ENCODE results near the gene RNPEPL1. TPM values are rescaled to one million over a fixed set of nuclear protein-coding genes. Genes with fewer than 3 reads are reported as not detected.
"Not testable (repeated sequence)": the region's sequence is repeated elsewhere in the genome, so short reads cannot be mapped to it uniquely, and the experiment has no call there.

The RNPEPL1 gene
- total RNA-seq, 1 donor from 2014 or later: 89.5 TPM

GRCh38 chr2:240615820-240616547, 47.7 kb downstream of the RNPEPL1 start:
- intact Hi-C loops (cut with DNase I): no loop called here
- ATAC-seq (ENCODE audit: poor library complexity) (no peak), DNase-seq (peak; percentile 26)

- ATAC-seq (ENCODE audit: poor library complexity); intact Hi-C loops (cut with DNase I): not testable (repeated sequence)
- peak; percentile 17 for DNase-seq
Observed at GRCh38 chr2:240616860-240617666, 48.8 kb downstream of the RNPEPL1 start.

GRCh38 chr2:240618776-240619175, 50.5 kb downstream of the RNPEPL1 start:
- DNase-seq: peak; percentile 3
- intact Hi-C loops (cut with DNase I): no loop called here
- ATAC-seq (ENCODE audit: poor library complexity): no peak

GRCh38 chr2:240619506-240620148, 51.3 kb downstream of the RNPEPL1 start:
- peak; percentile 18 for DNase-seq
- ATAC-seq (ENCODE audit: poor library complexity): no peak
- intact Hi-C loops (cut with DNase I): no loop called here

- ATAC-seq (ENCODE audit: poor library complexity) (no peak), DNase-seq (peak; percentile 29)
- intact Hi-C loops (cut with DNase I): no loop called here
Observed at GRCh38 chr2:240620149-240620731, 52.0 kb downstream of the RNPEPL1 start.

- intact Hi-C loops (cut with DNase I): no loop called here
- no peak for ATAC-seq (ENCODE audit: poor library complexity)
- DNase-seq: no peak
Observed at GRCh38 chr2:240620859-240621258, 52.6 kb downstream of the RNPEPL1 start.

GRCh38 chr2:240622060-240622411, 53.8 kb downstream of the RNPEPL1 start:
- ATAC-seq (ENCODE audit: poor library complexity) (no peak), DNase-seq (peak; percentile 33)
- intact Hi-C loops (cut with DNase I): no loop called here

GRCh38 chr2:240622531-240623235, 54.4 kb downstream of the RNPEPL1 start:
- intact Hi-C loops (cut with DNase I): no loop called here
- DNase-seq: peak; percentile 55
- ATAC-seq (ENCODE audit: poor library complexity): no peak

- intact Hi-C loops (cut with DNase I): no loop called here
- DNase-seq (peak; percentile 17), ATAC-seq (ENCODE audit: poor library complexity) (no peak)
Observed at GRCh38 chr2:240623531-240624010, 55.3 kb downstream of the RNPEPL1 start.

- intact Hi-C loops (cut with DNase I): no loop called here
- peak; percentile 16 for ATAC-seq (ENCODE audit: poor library complexity)
- DNase-seq: peak; percentile 37
Observed at GRCh38 chr2:240624011-240624949, 56.0 kb downstream of the RNPEPL1 start.

- intact Hi-C loops (cut with DNase I): no loop called here
- ATAC-seq (ENCODE audit: poor library complexity) (peak; percentile 43), DNase-seq (peak; percentile 64)
Observed at GRCh38 chr2:240624950-240625621, 56.8 kb downstream of the RNPEPL1 start, which contains the start of gene GPR35. Gene GPR35 (plus strand): TSS chr2:240625480. CDS start chr2:240629953, 4,473 bp downstream.

GRCh38 chr2:240626531-240627300, 58.4 kb downstream of the RNPEPL1 start:
- ATAC-seq (ENCODE audit: poor library complexity) (peak; percentile 31), DNase-seq (peak; percentile 68)
- intact Hi-C loops (cut with DNase I): no loop called here

GRCh38 chr2:240627736-240628506, 59.6 kb downstream of the RNPEPL1 start:
- intact Hi-C loops (cut with DNase I): no loop called here
- no peak for ATAC-seq (ENCODE audit: poor library complexity)

GRCh38 chr2:240628507-240628807, 60.2 kb downstream of the RNPEPL1 start:
- intact Hi-C loops (cut with DNase I): no loop called here
- no peak for DNase-seq

More at GRCh38 chr2:240627736-240628506, 59.6 kb downstream of the RNPEPL1 start:
- peak; percentile 17 for DNase-seq

GRCh38 chr2:240628808-240629618, 60.7 kb downstream of the RNPEPL1 start:
- DNase-seq (no peak), ATAC-seq (ENCODE audit: poor library complexity) (no peak)
- intact Hi-C loops (cut with DNase I): no loop called here

More at GRCh38 chr2:240628507-240628807, 60.2 kb downstream of the RNPEPL1 start:
- no peak for ATAC-seq (ENCODE audit: poor library complexity)
